HEK293 (cell line): ENCODE data around the gene TNFRSF21.

Experiments used
- CTCF ChIA-PET: fragments of 350-600 bp; formaldehyde crosslinking; extraction: SDS; loops from one replicate; lab custom pipeline; 2021; ENCODE audit warnings: antibody characterized with exemption; lab: Yijun Ruan, JAX
- POLR2A ChIA-PET: fragments of 300-600 bp; formaldehyde crosslinking; extraction: SDS; loops from one replicate; lab custom pipeline; 2020; ENCODE audit warnings: antibody characterized with exemption, inconsistent platforms; lab: Yijun Ruan, JAX
- H3K27ac ChIP-seq: fragments of 200-500 bp; sonication (Bioruptor generic); 2 replicates; pipeline ENCODE4 v1.5.1; 2014; ENCODE audit warnings: low read depth, low read length, control low read depth, inconsistent platforms; ENCODE audit errors: extremely low read depth
- H3K36me3 ChIP-seq, 2 experiments: fragments of 200-500 bp in 1 of 2; sonication (Bioruptor generic) in 1 of 2; 1 replicate in 1 of 2; 2 replicates in 1 of 2; pipeline ENCODE4 v1.5.1; 2014 to 2017; ENCODE audit warnings: inconsistent platforms in 2 of 2, low read length in 2 of 2; ENCODE audit not compliant: control insufficient read depth in 2 of 2, insufficient read depth in 1 of 2
- H3K4me1 ChIP-seq: fragments of 200-500 bp; sonication (Bioruptor generic); 2 replicates; pipeline ENCODE4 v1.5.1; 2014; ENCODE audit warnings: mild to moderate bottlenecking, low read length, inconsistent platforms; ENCODE audit not compliant: control insufficient read depth, insufficient read depth
- H3K4me3 ChIP-seq: 2 replicates; pipeline ENCODE4 v1.5.1; 2011; ENCODE audit warnings: low read depth, mild to moderate bottlenecking, control low read depth, low read length, moderate library complexity
- H3K9me3 ChIP-seq: fragments of 200-500 bp; sonication (Bioruptor generic); 2 replicates; pipeline ENCODE4 v1.5.1; 2014; ENCODE audit warnings: low read depth, low read length, inconsistent platforms; ENCODE audit not compliant: control insufficient read depth, insufficient read depth
- BCL11A ChIP-seq: fragments of 450-650 bp; formaldehyde crosslinking; IDR thresholded peaks from 2 replicates; pipeline ENCODE4 v1.5.1; 2016; ENCODE audit warnings: low read depth, missing biosample characterization, missing genetic modification characterization
- KLF1 ChIP-seq: fragments of 450-650 bp; formaldehyde crosslinking; IDR thresholded peaks from 2 replicates; pipeline ENCODE4 v1.5.1; 2016; ENCODE audit warnings: missing biosample characterization, missing genetic modification characterization
- OSR2 ChIP-seq: fragments of 450-650 bp; formaldehyde crosslinking; IDR thresholded peaks from 2 replicates; pipeline ENCODE4 v1.5.1; 2016; ENCODE audit warnings: missing biosample characterization, missing genetic modification characterization
- OVOL3 ChIP-seq: fragments of 450-650 bp; formaldehyde crosslinking; IDR thresholded peaks from 2 replicates; pipeline ENCODE4 v1.5.1; 2016; ENCODE audit warnings: missing biosample characterization, missing genetic modification characterization
- REPIN1 ChIP-seq: fragments of 450-650 bp; formaldehyde crosslinking; IDR thresholded peaks from 2 replicates; pipeline ENCODE4 v1.5.1; 2017; ENCODE audit warnings: missing biosample characterization, missing genetic modification characterization, low read depth
- SP3 ChIP-seq: fragments of 450-650 bp; formaldehyde crosslinking; IDR thresholded peaks from 2 replicates; pipeline ENCODE4 v1.5.1; 2016; ENCODE audit warnings: missing biosample characterization, missing genetic modification characterization
- ZFHX2 ChIP-seq: fragments of 450-650 bp; formaldehyde crosslinking; conservative IDR thresholded peaks from 2 replicates; pipeline ENCODE4 v1.5.1; 2016; ENCODE audit warnings: missing biosample characterization, missing genetic modification characterization
- ZFP69B ChIP-seq: fragments of 450-650 bp; formaldehyde crosslinking; IDR thresholded peaks from 2 replicates; pipeline ENCODE4 v1.5.1; 2016; ENCODE audit warnings: missing biosample characterization, missing genetic modification characterization
- ZNF140 ChIP-seq: fragments of 450-650 bp; formaldehyde crosslinking; IDR thresholded peaks from 2 replicates; pipeline ENCODE4 v1.5.1; 2016; ENCODE audit warnings: missing biosample characterization, missing genetic modification characterization
- ZNF19 ChIP-seq: fragments of 450-650 bp; formaldehyde crosslinking; IDR thresholded peaks from 2 replicates; pipeline ENCODE4; 2016; ENCODE audit warnings: missing biosample characterization, missing genetic modification characterization, low read depth
- ZNF248 ChIP-seq: fragments of 450-650 bp; formaldehyde crosslinking; IDR thresholded peaks from 2 replicates; pipeline ENCODE4 v1.5.1; 2017; ENCODE audit warnings: missing biosample characterization, missing genetic modification characterization
- ZNF335 ChIP-seq: fragments of 450-650 bp; formaldehyde crosslinking; conservative IDR thresholded peaks from 2 replicates; pipeline ENCODE4 v1.5.1; 2016; ENCODE audit warnings: missing biosample characterization, missing genetic modification characterization
- ZNF37A ChIP-seq: fragments of 450-650 bp; IDR thresholded peaks from 2 replicates; pipeline ENCODE4 v1.5.1; 2018; ENCODE audit warnings: missing biosample characterization, missing genetic modification characterization
- ZNF555 ChIP-seq: fragments of 450-650 bp; formaldehyde crosslinking; conservative IDR thresholded peaks from 2 replicates; pipeline ENCODE4 v1.5.1; 2017; ENCODE audit warnings: missing biosample characterization, mild to moderate bottlenecking, missing genetic modification characterization, inconsistent platforms
- ZNF560 ChIP-seq: fragments of 450-650 bp; formaldehyde crosslinking; IDR thresholded peaks from 2 replicates; pipeline ENCODE4 v1.5.1; 2017; ENCODE audit warnings: missing biosample characterization, missing genetic modification characterization, borderline replicate concordance
- ZNF585B ChIP-seq: fragments of 450-650 bp; formaldehyde crosslinking; IDR thresholded peaks from 2 replicates; pipeline ENCODE4 v1.5.1; 2016; ENCODE audit warnings: missing biosample characterization, missing genetic modification characterization
- ZNF677 ChIP-seq: fragments of 450-650 bp; IDR thresholded peaks from 2 replicates; pipeline ENCODE4 v1.5.0; 2018; ENCODE audit warnings: missing biosample characterization, mild to moderate bottlenecking, missing genetic modification characterization, moderate library complexity
- ZNF747 ChIP-seq: fragments of 450-650 bp; formaldehyde crosslinking; IDR thresholded peaks from 2 replicates; pipeline ENCODE4 v1.5.1; 2016; ENCODE audit warnings: missing biosample characterization, missing genetic modification characterization
- ZNF777 ChIP-seq: fragments of 450-650 bp; formaldehyde crosslinking; IDR thresholded peaks from 2 replicates; pipeline ENCODE4 v1.5.1; 2017; ENCODE audit warnings: missing biosample characterization, missing genetic modification characterization, borderline replicate concordance
- ZNF837 ChIP-seq: fragments of 450-650 bp; formaldehyde crosslinking; IDR thresholded peaks from 2 replicates; pipeline ENCODE4 v1.5.1; 2016; ENCODE audit warnings: missing biosample characterization, missing genetic modification characterization
- ZNF843 ChIP-seq: fragments of 450-650 bp; formaldehyde crosslinking; IDR thresholded peaks from 2 replicates; pipeline ENCODE4 v1.5.1; 2016; ENCODE audit warnings: missing biosample characterization, missing genetic modification characterization
- TF ChIP-seq, protein P1 (sequence below): fragments of 450-650 bp; formaldehyde crosslinking; IDR thresholded peaks from 2 replicates; pipeline ENCODE4 v1.5.1; 2016; ENCODE audit warnings: missing biosample characterization, missing genetic modification characterization
- TF ChIP-seq, protein P2 (sequence below): fragments of 450-650 bp; formaldehyde crosslinking; IDR thresholded peaks from 2 replicates; pipeline ENCODE4 v1.5.1; 2017; ENCODE audit warnings: missing biosample characterization, mild to moderate bottlenecking, missing genetic modification characterization, moderate library complexity
- TF ChIP-seq, protein P3 (sequence below): fragments of 450-650 bp; formaldehyde crosslinking; IDR thresholded peaks from 2 replicates; pipeline ENCODE4 v1.5.1; 2016; ENCODE audit warnings: missing biosample characterization, missing genetic modification characterization
- TF ChIP-seq, protein P4 (sequence below): sonication (generic); formaldehyde crosslinking; IDR thresholded peaks from 2 replicates; pipeline ENCODE4 v1.8.1; 2022; ENCODE audit warnings: mild to moderate bottlenecking, moderate library complexity, missing genetic modification reagents
- TF ChIP-seq, protein P5 (sequence below): fragments of 450-650 bp; formaldehyde crosslinking; IDR thresholded peaks from 2 replicates; pipeline ENCODE4; 2016; ENCODE audit warnings: missing biosample characterization, missing genetic modification characterization

Gene TNFRSF21

DNA sequence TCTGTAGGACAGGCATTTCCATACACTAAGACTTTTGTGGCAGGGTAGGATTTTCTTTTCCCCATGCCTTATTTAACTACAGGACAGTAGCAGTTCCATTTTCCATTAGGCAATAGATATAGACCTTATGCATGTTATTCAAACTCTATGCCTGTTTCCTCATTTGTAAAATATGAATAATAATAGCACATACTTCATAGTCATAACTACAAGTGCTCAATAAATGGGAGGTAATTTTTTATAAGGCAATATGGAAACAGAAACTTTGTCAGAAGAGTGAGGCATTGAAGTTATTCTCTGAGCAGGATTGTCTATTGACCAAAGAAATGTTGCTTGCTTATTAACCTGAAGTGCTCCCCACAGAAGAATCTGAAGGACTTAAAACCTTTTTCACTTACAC, 41.9 kb upstream of the TNFRSF21 start (continued):
- TF ChIP-seq ZNF37A (no peak), ZNF585B (tag by site-specific recombination) (no peak), ZNF777 (no peak)

DNA sequence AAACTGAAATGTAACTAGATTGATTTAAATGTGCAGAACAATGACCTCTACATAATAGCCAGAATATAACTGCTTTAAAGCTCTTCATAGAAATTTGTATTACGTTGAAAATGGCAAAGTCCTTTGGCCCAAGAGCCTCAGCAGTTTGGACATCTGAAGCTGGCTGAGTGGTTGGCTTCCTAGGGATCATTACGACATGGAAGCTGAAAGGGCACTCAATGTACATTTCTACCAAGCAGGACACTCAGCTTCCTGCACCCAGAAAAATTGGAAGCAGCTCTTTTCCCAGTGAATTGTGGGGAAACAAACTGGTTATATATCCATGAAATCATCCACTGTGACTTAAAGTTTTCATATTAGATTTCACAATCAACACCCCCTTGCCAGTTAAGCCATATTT, 40.2 kb upstream of the TNFRSF21 start:
- TF ChIP-seq ZNF335 (tag by site-specific recombination) (no peak), ZNF555 (no peak)
- Histone ChIP-seq H3K4me3 (no peak overlapping the region), H3K27ac (no peak overlapping the region), H3K4me1 (no peaks in the 10 kb centered on the region), H3K9me3 (no peaks in the 10 kb centered on the region), H3K36me3 (no peaks in the 10 kb centered on the region)
- CTCF ChIA-PET: interaction anchor here (1.0 to 1.1 kb wide), 3 partner anchors 12 to 369 kb away, joined by 3 read pairs; no protein-coding TSS in a partner anchor
- POLR2A ChIA-PET: no interaction called here

DNA sequence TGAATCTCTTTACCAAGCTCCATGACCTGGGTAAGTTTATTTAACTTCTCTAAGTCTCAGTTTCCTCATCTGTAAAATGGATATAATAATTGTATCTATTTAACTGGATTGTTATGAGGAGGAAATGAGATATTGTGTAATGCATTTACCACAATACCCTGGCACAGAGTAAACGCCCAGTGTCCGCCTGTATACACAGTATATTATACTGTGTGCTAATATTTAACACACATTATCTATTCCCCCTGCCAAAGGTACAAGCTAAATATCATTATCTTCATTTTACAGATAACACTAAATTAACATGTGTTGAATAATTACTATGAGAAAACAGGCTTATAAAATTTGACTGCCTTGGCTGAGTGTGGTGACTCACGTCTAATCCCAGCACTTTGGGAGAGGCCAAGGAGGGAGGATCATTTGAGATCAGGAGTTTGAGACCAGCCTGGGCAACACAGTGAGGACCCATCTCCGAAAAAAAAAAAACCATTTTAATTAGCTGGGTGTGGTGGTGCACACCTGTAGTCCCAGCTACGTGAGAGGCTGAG, 38.7 kb upstream of the TNFRSF21 start:
- Histone ChIP-seq H3K4me3 (no peak overlapping the region), H3K9me3 (no peaks in the 10 kb centered on the region), H3K36me3 (no peaks in the 10 kb centered on the region), H3K27ac (no peak overlapping the region), H3K4me1 (peaks cover 12% of the 10 kb centered on the region)
- CTCF ChIA-PET: no interaction called here
- POLR2A ChIA-PET: no interaction called here
- no peak for TF ChIP-seq OSR2 (tag by site-specific recombination)
- TF ChIP-seq, protein P1, sequence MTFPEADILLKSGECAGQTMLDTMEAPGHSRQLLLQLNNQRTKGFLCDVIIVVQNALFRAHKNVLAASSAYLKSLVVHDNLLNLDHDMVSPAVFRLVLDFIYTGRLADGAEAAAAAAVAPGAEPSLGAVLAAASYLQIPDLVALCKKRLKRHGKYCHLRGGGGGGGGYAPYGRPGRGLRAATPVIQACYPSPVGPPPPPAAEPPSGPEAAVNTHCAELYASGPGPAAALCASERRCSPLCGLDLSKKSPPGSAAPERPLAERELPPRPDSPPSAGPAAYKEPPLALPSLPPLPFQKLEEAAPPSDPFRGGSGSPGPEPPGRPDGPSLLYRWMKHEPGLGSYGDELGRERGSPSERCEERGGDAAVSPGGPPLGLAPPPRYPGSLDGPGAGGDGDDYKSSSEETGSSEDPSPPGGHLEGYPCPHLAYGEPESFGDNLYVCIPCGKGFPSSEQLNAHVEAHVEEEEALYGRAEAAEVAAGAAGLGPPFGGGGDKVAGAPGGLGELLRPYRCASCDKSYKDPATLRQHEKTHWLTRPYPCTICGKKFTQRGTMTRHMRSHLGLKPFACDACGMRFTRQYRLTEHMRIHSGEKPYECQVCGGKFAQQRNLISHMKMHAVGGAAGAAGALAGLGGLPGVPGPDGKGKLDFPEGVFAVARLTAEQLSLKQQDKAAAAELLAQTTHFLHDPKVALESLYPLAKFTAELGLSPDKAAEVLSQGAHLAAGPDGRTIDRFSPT (tag by site-specific recombination): no peak

DNA sequence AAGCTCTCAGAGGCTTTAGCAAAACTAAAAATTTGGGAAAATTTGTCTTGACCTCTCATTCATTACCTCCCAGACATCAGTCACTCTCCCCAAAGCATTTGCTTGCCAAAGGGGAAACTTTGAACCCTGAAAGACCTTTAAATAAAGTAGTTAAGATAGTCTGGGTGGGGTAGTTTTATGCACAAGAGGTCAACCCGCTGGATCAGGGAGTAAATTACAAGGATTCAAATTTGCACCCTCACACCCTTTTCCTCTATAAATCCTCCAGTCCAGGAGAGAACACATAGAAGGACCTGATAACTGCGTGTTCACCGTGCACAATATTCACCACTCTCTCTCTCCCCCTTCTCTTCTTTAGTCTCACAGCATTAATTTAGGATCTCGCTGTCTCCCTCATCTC, 36.1 kb upstream of the TNFRSF21 start:
- Histone ChIP-seq H3K4me1 (peaks cover 12% of the 10 kb centered on the region), H3K4me3 (no peak overlapping the region), H3K27ac (no peak overlapping the region), H3K9me3 (no peaks in the 10 kb centered on the region), H3K36me3 (no peaks in the 10 kb centered on the region)
- POLR2A ChIA-PET: interaction anchor here (0.6 kb wide), 1 partner anchor 1619 kb away, joined by 3 read pairs; no protein-coding TSS in a partner anchor
- CTCF ChIA-PET: interaction anchor here (0.6 to 0.7 kb wide), 2 partner anchors 8 to 279 kb away, joined by 3 read pairs; no protein-coding TSS in a partner anchor
- TF ChIP-seq, protein P2, sequence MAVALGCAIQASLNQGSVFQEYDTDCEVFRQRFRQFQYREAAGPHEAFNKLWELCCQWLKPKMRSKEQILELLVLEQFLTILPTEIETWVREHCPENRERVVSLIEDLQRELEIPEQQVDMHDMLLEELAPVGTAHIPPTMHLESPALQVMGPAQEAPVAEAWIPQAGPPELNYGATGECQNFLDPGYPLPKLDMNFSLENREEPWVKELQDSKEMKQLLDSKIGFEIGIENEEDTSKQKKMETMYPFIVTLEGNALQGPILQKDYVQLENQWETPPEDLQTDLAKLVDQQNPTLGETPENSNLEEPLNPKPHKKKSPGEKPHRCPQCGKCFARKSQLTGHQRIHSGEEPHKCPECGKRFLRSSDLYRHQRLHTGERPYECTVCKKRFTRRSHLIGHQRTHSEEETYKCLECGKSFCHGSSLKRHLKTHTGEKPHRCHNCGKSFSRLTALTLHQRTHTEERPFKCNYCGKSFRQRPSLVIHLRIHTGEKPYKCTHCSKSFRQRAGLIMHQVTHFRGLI (tag by site-specific recombination): no peak
- no peak for TF ChIP-seq ZNF560 (tag by site-specific recombination)
- no peak for TF ChIP-seq SP3
- TF ChIP-seq ZNF248 (tag by site-specific recombination): no peak
- TF ChIP-seq BCL11A (tag by site-specific recombination): no peak
- TF ChIP-seq ZFHX2 (tag by site-specific recombination): no peak
- no peak for TF ChIP-seq ZFP69B (tag by site-specific recombination)
- no peak for TF ChIP-seq ZNF747 (tag by site-specific recombination)
- TF ChIP-seq ZNF140: no peak
- no peak for TF ChIP-seq OVOL3 (tag by site-specific recombination)
- no peak for TF ChIP-seq ZNF837 (tag by site-specific recombination)
- TF ChIP-seq KLF1 (tag by site-specific recombination): no peak
- TF ChIP-seq, protein P3, sequence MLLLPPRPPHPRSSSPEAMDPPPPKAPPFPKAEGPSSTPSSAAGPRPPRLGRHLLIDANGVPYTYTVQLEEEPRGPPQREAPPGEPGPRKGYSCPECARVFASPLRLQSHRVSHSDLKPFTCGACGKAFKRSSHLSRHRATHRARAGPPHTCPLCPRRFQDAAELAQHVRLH (tag by site-specific recombination): no peak
- TF ChIP-seq ZNF19: no peak
- TF ChIP-seq ZNF843 (tag by site-specific recombination): no peak
- no peak for TF ChIP-seq REPIN1 (tag by site-specific recombination)
- TF ChIP-seq, protein P4, sequence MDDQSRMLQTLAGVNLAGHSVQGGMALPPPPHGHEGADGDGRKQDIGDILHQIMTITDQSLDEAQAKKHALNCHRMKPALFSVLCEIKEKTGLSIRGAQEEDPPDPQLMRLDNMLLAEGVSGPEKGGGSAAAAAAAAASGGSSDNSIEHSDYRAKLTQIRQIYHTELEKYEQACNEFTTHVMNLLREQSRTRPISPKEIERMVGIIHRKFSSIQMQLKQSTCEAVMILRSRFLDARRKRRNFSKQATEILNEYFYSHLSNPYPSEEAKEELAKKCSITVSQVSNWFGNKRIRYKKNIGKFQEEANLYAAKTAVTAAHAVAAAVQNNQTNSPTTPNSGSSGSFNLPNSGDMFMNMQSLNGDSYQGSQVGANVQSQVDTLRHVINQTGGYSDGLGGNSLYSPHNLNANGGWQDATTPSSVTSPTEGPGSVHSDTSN (CRISPR knock-in tag): no peak
- TF ChIP-seq, protein P5, sequence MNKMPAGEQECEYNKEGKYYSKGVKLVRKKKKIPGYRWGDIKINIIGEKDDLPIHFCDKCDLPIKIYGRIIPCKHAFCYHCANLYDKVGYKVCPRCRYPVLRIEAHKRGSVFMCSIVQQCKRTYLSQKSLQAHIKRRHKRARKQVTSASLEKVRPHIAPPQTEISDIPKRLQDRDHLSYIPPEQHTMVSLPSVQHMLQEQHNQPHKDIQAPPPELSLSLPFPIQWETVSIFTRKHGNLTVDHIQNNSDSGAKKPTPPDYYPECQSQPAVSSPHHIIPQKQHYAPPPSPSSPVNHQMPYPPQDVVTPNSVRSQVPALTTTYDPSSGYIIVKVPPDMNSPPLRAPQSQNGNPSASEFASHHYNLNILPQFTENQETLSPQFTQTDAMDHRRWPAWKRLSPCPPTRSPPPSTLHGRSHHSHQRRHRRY (tag by site-specific recombination): no peak
- no peak for TF ChIP-seq ZNF677 (tag by site-specific recombination)
